Measurements from ENCODE around the gene SLCO3A1.

The SLCO3A1 gene

DNA sequence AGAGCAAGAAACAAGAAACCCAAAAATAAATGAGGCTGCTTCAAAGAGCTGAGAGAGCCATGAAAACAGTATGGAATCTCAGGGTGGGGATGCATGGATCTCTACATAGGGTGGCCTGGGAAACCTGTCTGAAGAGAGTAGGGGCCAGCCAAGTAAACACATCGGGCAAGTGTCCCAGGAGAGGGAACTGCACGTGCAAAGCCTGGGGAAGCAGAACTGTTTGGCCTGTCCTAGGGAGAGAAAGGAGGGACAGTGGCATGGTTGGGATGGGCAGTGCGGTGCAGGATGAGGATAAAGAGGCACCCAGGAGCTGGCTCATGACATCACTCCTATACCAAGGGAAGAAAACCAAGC lies 271.1 kb downstream of the SLCO3A1 start:
- no peak for DNase-seq (ENCODE audit: low read depth)
- TF ChIP-seq, protein P1, sequence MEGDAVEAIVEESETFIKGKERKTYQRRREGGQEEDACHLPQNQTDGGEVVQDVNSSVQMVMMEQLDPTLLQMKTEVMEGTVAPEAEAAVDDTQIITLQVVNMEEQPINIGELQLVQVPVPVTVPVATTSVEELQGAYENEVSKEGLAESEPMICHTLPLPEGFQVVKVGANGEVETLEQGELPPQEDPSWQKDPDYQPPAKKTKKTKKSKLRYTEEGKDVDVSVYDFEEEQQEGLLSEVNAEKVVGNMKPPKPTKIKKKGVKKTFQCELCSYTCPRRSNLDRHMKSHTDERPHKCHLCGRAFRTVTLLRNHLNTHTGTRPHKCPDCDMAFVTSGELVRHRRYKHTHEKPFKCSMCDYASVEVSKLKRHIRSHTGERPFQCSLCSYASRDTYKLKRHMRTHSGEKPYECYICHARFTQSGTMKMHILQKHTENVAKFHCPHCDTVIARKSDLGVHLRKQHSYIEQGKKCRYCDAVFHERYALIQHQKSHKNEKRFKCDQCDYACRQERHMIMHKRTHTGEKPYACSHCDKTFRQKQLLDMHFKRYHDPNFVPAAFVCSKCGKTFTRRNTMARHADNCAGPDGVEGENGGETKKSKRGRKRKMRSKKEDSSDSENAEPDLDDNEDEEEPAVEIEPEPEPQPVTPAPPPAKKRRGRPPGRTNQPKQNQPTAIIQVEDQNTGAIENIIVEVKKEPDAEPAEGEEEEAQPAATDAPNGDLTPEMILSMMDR (conservative IDR thresholded peaks at IDR 0.05; ENCODE audit: control insufficient read depth, insufficient read depth, low read depth, low read length): no peak
- no peak overlapping the region for H3K4me3 ChIP-seq (ENCODE audit: control insufficient read depth, low read depth, low read length)

DNA sequence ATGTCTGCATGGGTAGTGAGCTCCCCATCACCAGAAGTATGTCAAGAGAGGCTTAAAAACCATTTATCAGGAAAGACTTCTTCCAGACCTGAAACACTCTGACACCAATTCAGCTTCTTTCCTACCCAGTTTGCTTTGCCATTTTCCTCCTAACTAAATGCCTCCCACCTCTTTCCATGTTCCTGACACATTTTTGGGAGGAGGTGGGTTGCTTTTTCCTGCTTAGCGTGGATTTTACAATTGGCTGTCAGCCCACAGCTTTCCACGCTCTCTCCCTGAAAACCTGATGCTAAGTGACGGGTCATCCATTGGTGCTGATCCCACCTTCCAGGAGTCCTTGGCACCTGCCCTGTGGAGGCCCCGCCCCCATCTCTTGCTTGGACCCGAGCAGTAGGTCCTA lies 275.3 kb downstream of the SLCO3A1 start:
- DNase-seq (ENCODE audit: low read depth): no peak
- TF ChIP-seq, protein P1 (conservative IDR thresholded peaks at IDR 0.05; ENCODE audit: control insufficient read depth, insufficient read depth, low read depth, low read length): no peak
- H3K4me3 ChIP-seq (ENCODE audit: control insufficient read depth, low read depth, low read length): no peak overlapping the region

DNA sequence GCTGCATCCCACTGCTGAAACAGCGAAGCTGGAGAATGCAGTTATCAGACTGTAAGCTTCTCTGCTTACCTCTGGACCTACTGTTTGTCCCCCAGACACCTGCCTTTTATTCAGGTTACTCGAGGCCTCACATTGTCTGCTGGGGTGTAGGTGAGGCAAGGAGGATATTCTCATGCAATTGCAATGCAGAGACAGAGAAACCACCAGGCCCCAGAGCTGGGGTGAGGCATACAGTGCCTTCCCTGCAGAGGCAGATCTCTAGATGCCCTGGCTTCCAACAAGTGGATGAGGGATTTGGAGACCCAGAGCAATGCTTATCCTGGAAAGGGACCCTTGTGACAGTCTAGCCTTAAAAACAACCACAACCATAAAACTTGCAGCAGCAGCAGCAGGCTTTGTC lies 276.7 kb downstream of the SLCO3A1 start:
- H3K4me3 ChIP-seq (ENCODE audit: control insufficient read depth, low read depth, low read length): no peak overlapping the region
- no peak for DNase-seq (ENCODE audit: low read depth)
- TF ChIP-seq, protein P1 (conservative IDR thresholded peaks at IDR 0.05; ENCODE audit: control insufficient read depth, insufficient read depth, low read depth, low read length): no peak

DNA sequence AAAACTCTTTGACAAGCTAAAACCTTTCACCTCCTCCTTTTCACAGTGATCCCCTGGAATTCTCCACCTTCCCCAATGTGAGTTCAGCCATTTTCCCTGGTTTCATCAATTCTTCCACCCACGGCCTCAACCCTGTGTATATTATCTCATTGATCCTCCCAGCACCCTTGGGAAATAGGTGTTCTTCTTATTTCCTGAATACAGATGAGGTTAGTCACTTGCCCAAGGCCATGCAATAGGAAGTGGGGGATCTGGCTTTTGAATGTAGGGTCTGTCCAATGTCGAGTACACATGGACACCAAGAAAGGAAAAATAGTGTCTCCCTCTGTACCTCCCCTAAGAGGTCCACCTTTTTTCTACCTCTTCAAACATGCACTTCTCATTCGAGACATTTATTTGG lies 277.4 kb downstream of the SLCO3A1 start:
- DNase-seq (ENCODE audit: low read depth): no peak
- TF ChIP-seq, protein P1 (conservative IDR thresholded peaks at IDR 0.05; ENCODE audit: control insufficient read depth, insufficient read depth, low read depth, low read length): no peak
- H3K4me3 ChIP-seq (ENCODE audit: control insufficient read depth, low read depth, low read length): no peak overlapping the region

DNA sequence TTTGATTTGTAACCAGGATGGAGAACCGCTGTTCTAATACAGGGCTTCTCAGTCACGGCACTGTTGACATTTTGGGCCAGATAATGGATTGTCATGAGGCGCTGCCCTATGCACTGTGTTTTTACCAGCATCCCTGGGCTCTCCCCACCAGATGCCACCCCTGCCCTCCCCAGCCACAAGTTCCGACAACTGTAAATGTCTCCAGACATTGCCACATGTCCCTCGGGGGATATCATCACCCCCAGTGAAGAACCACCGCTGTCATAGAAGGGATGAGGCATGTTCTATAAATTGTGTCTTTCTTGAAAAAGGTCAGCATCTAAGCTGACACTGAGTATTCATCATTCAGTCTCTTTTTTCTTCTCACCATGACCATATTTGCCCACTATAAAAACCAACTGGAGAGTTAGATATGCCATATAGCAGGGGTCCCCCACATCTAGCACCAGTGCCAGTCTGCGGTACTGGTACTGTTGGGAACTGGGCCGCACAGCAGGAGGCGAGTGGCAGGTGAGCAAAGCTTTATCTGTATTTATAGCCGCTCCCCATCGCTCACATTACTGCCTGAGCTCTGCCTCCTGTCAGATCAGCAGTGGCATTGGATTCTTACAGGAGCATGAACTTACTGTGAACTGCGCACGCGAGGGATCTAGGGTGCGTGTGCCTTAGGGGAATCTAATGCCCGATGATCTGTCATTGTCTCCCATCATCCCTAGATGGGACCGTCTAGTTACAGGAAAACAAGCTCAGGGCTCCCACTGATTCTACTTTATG lies 279.7 kb downstream of the SLCO3A1 start:
- no peak for DNase-seq (ENCODE audit: low read depth)
- TF ChIP-seq, protein P1 (conservative IDR thresholded peaks at IDR 0.05; ENCODE audit: control insufficient read depth, insufficient read depth, low read depth, low read length): no peak
- no peak overlapping the region for H3K4me3 ChIP-seq (ENCODE audit: control insufficient read depth, low read depth, low read length)

DNA sequence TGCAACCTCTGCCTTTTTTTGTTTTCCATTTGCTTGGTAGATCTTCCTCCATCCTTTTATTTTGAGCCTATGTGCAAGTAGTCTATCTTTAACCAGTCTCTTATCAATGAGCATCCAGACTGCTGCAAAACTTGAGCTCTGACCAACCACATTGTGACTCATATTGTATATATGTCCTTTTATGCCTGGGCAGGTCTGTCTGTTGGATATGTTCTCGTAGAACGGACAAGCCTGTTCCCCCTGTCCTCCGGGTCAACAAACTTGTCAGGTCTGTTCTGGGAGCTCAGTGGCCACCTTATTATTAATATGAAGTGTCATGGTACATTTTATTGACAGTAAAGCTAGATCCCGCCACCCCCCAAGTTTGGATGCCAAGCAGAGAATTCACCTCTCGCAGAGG lies 287.3 kb downstream of the SLCO3A1 start:
- no peak overlapping the region for H3K4me3 ChIP-seq (ENCODE audit: control insufficient read depth, low read depth, low read length)
- TF ChIP-seq, protein P1 (conservative IDR thresholded peaks at IDR 0.05; ENCODE audit: control insufficient read depth, insufficient read depth, low read depth, low read length): no peak
- DNase-seq (ENCODE audit: low read depth): no peak

Data from fibroblast of mammary gland (primary cell).